ENCODE data around the gene FZD4. TPM values are rescaled to one million over a fixed set of nuclear protein-coding genes. Genes with fewer than 3 reads are reported as not detected.
"Not testable (repeated sequence)": the region's sequence is repeated elsewhere in the genome, so short reads cannot be mapped to it uniquely, and the experiment has no call there.

The FZD4 gene
- total RNA-seq, 1 donor from 2014 or later, result not detected

GRCh38 chr11:86948733-86949132, 6.5 kb downstream of the FZD4 start:
- intact Hi-C loops (cut with micrococcal nuclease), result no loop called here
- POLR2A ChIA-PET, result no interaction called here
- no peaks in the 10 kb centered on the region for H3K9me3 Mint-ChIP-seq
- DNase-seq (no peak), ATAC-seq (ENCODE audit: low read depth) (no peak)
- peaks cover 24% of the 10 kb centered on the region for H3K27me3 Mint-ChIP-seq
- H3K36me3 Mint-ChIP-seq (ENCODE audit: low read depth), result no peaks in the 10 kb centered on the region
- CTCF ChIA-PET, result interaction anchor here (0.9 kb wide), 1 partner anchor 9 kb away, joined by 3 read pairs; no protein-coding TSS in a partner anchor
- no peaks in the 10 kb centered on the region for H3K4me1 Mint-ChIP-seq
- no peak overlapping the region for H3K4me3 Mint-ChIP-seq
- no peak for TF ChIP-seq CTCF (IDR thresholded peaks at IDR 0.05)
- no peak overlapping the region for H3K27ac Mint-ChIP-seq

- POLR2A ChIA-PET, result no interaction called here
- DNase-seq, result no peak
- CTCF ChIA-PET, result interaction anchor here (1.5 kb wide), 1 partner anchor 9 kb away, joined by 8 read pairs; no protein-coding TSS in a partner anchor
- no peaks in the 10 kb centered on the region for H3K4me1 Mint-ChIP-seq
- intact Hi-C loops (cut with micrococcal nuclease), result no loop called here
- H3K9me3 Mint-ChIP-seq, result no peaks in the 10 kb centered on the region
- H3K27ac Mint-ChIP-seq, result no peak overlapping the region
- no peak for TF ChIP-seq CTCF (IDR thresholded peaks at IDR 0.05)
- no peak for ATAC-seq (ENCODE audit: low read depth)
- no peaks in the 10 kb centered on the region for H3K36me3 Mint-ChIP-seq (ENCODE audit: low read depth)
- peaks cover 18% of the 10 kb centered on the region for H3K27me3 Mint-ChIP-seq
- H3K4me3 Mint-ChIP-seq, result no peak overlapping the region
These were observed 7.7 kb downstream of the FZD4 start for GRCh38 chr11:86947541-86947940.

- peaks cover 11% of the 10 kb centered on the region for H3K27me3 Mint-ChIP-seq
- H3K36me3 Mint-ChIP-seq (ENCODE audit: low read depth); intact Hi-C loops (cut with micrococcal nuclease); H3K4me3 Mint-ChIP-seq; POLR2A ChIA-PET; H3K9me3 Mint-ChIP-seq; H3K4me1 Mint-ChIP-seq; CTCF ChIA-PET; DNase-seq; ATAC-seq (ENCODE audit: low read depth); H3K27ac Mint-ChIP-seq: not testable (repeated sequence)
These were observed 11.7 kb downstream of the FZD4 start for GRCh38 chr11:86943505-86943904.

GRCh38 chr11:86941871-86942599, 13.2 kb downstream of the FZD4 start:
- CTCF ChIA-PET, result interaction anchor here (1.1 kb wide), 1 partner anchor 348 kb away, joined by 5 read pairs; no protein-coding TSS in a partner anchor
- no peak for ATAC-seq (ENCODE audit: low read depth)
- Mint-ChIP-seq H3K4me3 (no peak overlapping the region), H3K27me3 (peaks cover 8% of the 10 kb centered on the region), H3K27ac (no peak overlapping the region), H3K36me3 (ENCODE audit: low read depth) (no peaks in the 10 kb centered on the region), H3K9me3 (no peaks in the 10 kb centered on the region), H3K4me1 (no peaks in the 10 kb centered on the region)
- DNase-seq, result no peak
- POLR2A ChIA-PET, result no interaction called here
- no peak for TF ChIP-seq CTCF (IDR thresholded peaks at IDR 0.05)
- intact Hi-C loops (cut with micrococcal nuclease), result no loop called here

GRCh38 chr11:86941077-86941870, 13.9 kb downstream of the FZD4 start:
- no peak overlapping the region for H3K27ac Mint-ChIP-seq
- H3K4me3 Mint-ChIP-seq, result no peak overlapping the region
- H3K27me3 Mint-ChIP-seq, result peaks cover 4% of the 10 kb centered on the region
- H3K4me1 Mint-ChIP-seq, result no peaks in the 10 kb centered on the region
- TF ChIP-seq CTCF (IDR thresholded peaks at IDR 0.05), result no peak
- DNase-seq, result no peak
- no peaks in the 10 kb centered on the region for H3K9me3 Mint-ChIP-seq
- intact Hi-C loops (cut with micrococcal nuclease), result no loop called here
- ChIA-PET CTCF (interaction anchor here (1.1 kb wide), 1 partner anchor 349 kb away, joined by 5 read pairs; no protein-coding TSS in a partner anchor), POLR2A (no interaction called here)
- ATAC-seq (ENCODE audit: low read depth), result no peak
- H3K36me3 Mint-ChIP-seq (ENCODE audit: low read depth), result no peaks in the 10 kb centered on the region
